Heart right ventricle (tissue), 16 donors: ENCODE results near the gene COPZ1. TPM values are rescaled to one million over a fixed set of nuclear protein-coding genes. Genes with fewer than 3 reads are reported as not detected.

Experiments used
- ATAC-seq, 8 donors: fragments of 200-7000 bp; cut with Tn5 transposase; one replicate each; pipeline ENCODE4 v1.9.1; 2020; ENCODE audit warnings: mild to moderate bottlenecking in 8 of 8, moderate library complexity in 8 of 8, moderate number of reproducible peaks in 1 of 8
- DNase-seq, 2 donors: peaks; one replicate each; pipeline ENCODE4 v3.0.0-alpha.2; 2020
- H3K27ac ChIP-seq, 10 donors: fragments of 200-600 bp; sonication (generic) in 2 of 10; one replicate each; pipeline versions ENCODE4 v1.5.0 to v1.8.0; 2020 to 2022; ENCODE audit warnings: mild to moderate bottlenecking in 3 of 10
- H3K27me3 ChIP-seq, 7 donors: fragments of 200-600 bp; one replicate each; pipeline ENCODE4 v1.8.0; 2021 to 2022; ENCODE audit warnings: mild to moderate bottlenecking in 2 of 7
- H3K36me3 ChIP-seq, 9 donors: fragments of 200-600 bp; sonication (generic) in 1 of 9; one replicate each; pipeline versions ENCODE4 v1.5.0 to v1.8.0; 2020 to 2022; ENCODE audit warnings: mild to moderate bottlenecking in 2 of 9
- H3K4me1 ChIP-seq, 9 donors: fragments of 200-600 bp; sonication (generic) in 1 of 9; one replicate each; pipeline versions ENCODE4 v1.5.0 to v1.8.0; 2020 to 2022; ENCODE audit warnings: mild to moderate bottlenecking in 4 of 9
- H3K4me3 ChIP-seq, 10 donors: fragments of 200-600 bp; sonication (generic) in 2 of 10; one replicate each; pipeline versions ENCODE4 v1.5.0 to v1.8.0; 2020 to 2022; ENCODE audit warnings: mild to moderate bottlenecking in 7 of 10, moderate library complexity in 2 of 10
- H3K9me3 ChIP-seq, 11 donors: fragments of 200-600 bp in 10 of 11; sonication (generic) in 2 of 11; one replicate each; pipeline versions ENCODE4 v1.5.0 to v1.8.0; 2013 to 2022; ENCODE audit warnings: mild to moderate bottlenecking in 2 of 11, control low read depth in 1 of 11, moderate library complexity in 1 of 11
- CTCF ChIP-seq, 9 donors: fragments of 200-600 bp; sonication (generic) in 2 of 9; IDR thresholded peaks; one replicate each; pipeline versions ENCODE4 v1.5.0 to v1.8.0; 2021 to 2022; ENCODE audit warnings: antibody characterized with exemption in 9 of 9, mild to moderate bottlenecking in 5 of 9, moderate library complexity in 1 of 9
- WGBS, 2 donors: extraction: QIAGEN DNeasy Blood & Tissue Kit; methylation state at CpG; one replicate each; pipeline ENCODE4 v1.1.7; 2013; ENCODE audit warnings: inconsistent platforms in 1 of 2; 5-methylcytosine and 5-hydroxymethylcytosine counted together
- intact Hi-C, 10 donors: fragments of 100-400 bp; cut with DNase I; formaldehyde crosslinking; loops; one replicate each; pipeline versions ENCODE4 v1.11.1 to v1.14.2; 2022
- polyA plus RNA-seq, 2 donors: library from polyadenylated mRNA; stranded (reverse); fragments of 200-250 nt; gene quantifications; one replicate each; pipeline ENCODE4 v1.2.3, GENCODE V29; 2013
- total RNA-seq, 10 donors: library from RNA; stranded (reverse); fragmentation: NEBNext Ultra II Directional in 3 of 10; extraction: Animal tissue kit (Norgen Biotek cat#: 25700) in 3 of 10; gene quantifications; one replicate each; pipeline versions ENCODE4 v1.2.1 to v1.2.4, GENCODE V29; 2021 to 2023
- donor health status: Arrhythmogenic right ventricular cardiomyopathy.
- donor health status: ischemic (EF 13 %, LVEDD 7.1; RV severe dilation, severe dysfunction).
- donor health status: healthy with polysubstance abuse.
- donor health status: DM: no; HTN: yes; CAD: no.
- donor health status: DM: no; HTN: no; CAD: no.
- donor health status: ischemic (EF 25% LVEDD 6.9; RV normal size, moderate dysfunction).
- donor health status: ischemic (EF 25% LVEDD 5.7; RV mildly dilated, moderate dysfunction).
- donor health status: healthy.
- donor health status: DM: yes; HTN: yes; CAD: no.
- donor health status: Ischemic cardiomyopathy.
- donor health status: ischemic (EF 35%, LVEDD 5.7; RV mildly dilated, moderate dysfunction).
- donor health status: nonischemic (EF 11% LVEDD 7.7; RV severe dilation, severe dysfunction).
- donor health status: DM: yes; HTN: yes; CAD: no.
- donor health status: PGD.
- donor health status: ischemic (EF 29% LVEDD 5.4; RV normal size, mild dysfunction).
- donor health status: nonischemic (EF 23%, LVEDD 6.1; RV moderate dilation, normal function).

COPZ1 gene
- total and polyA plus RNA-seq, 12 donors, result 64.0 to 152 (median 131) TPM

- peak within 1 kb of the TSS in 2 of 10 donors; percentile 4 to 76 for H3K27ac ChIP-seq
- TF ChIP-seq CTCF (IDR thresholded peaks at IDR 0.05), result no peak
- WGBS, 2 donors, result 5 to 7% methylated on average over 26 of the region's 26 CpGs
- ATAC-seq, result peak; percentile 48 to 68 (median 60)
- intact Hi-C loops, result no loop called here
- peak within 1 kb of the TSS in 7 of 10 donors; percentile 22 to 49 (median 31) for H3K4me3 ChIP-seq
- peak in 1 of 2 donors; percentile 34 for DNase-seq
- H3K36me3 ChIP-seq, result no peaks in the 10 kb centered on the region
- peaks cover 0 to 45% (median 8%) of the 10 kb centered on the region in 9 donors for H3K4me1 ChIP-seq
- peaks cover 7 to 49% (median 31%) of the 10 kb centered on the region in 7 donors for H3K27me3 ChIP-seq
- H3K9me3 ChIP-seq, result no peaks in the 10 kb centered on the region
These were observed 24.1 kb upstream of the COPZ1 start, which contains the start of gene NFE2 for GRCh38 chr12:54300732-54301427. TSS of gene NFE2 (minus strand) at chr12:54301015. CDS start at chr12:54295248, 5,767 bp downstream.

GRCh38 chr12:54301428-54302048 is 23.4 kb upstream of the COPZ1 start:
- H3K27me3 ChIP-seq, result peaks cover 7 to 49% (median 31%) of the 10 kb centered on the region in 7 donors
- ATAC-seq, result no peak

GRCh38 chr12:54303640-54304039 is 21.3 kb upstream of the COPZ1 start:
- H3K9me3 ChIP-seq, result no peaks in the 10 kb centered on the region
- no peak for DNase-seq
- TF ChIP-seq CTCF (IDR thresholded peaks at IDR 0.05), result no peak
- peak overlapping the region in 1 of 10 donors; percentile 23 for H3K4me3 ChIP-seq
- intact Hi-C loops, result no loop called here
- ATAC-seq, result no peak
- peaks cover 0 to 58% (median 8%) of the 10 kb centered on the region in 9 donors for H3K4me1 ChIP-seq
- H3K27ac ChIP-seq, result peak overlapping the region in 1 of 10 donors; percentile 67
- H3K27me3 ChIP-seq, result peaks cover 6 to 43% (median 28%) of the 10 kb centered on the region in 7 donors
- no peaks in the 10 kb centered on the region for H3K36me3 ChIP-seq

More at GRCh38 chr12:54301428-54302048, 23.4 kb upstream of the COPZ1 start:
- Histone ChIP-seq H3K4me3 (peak overlapping the region in 1 of 10 donors; percentile 49), H3K4me1 (peaks cover 0 to 47% (median 8%) of the 10 kb centered on the region in 9 donors), H3K27ac (peak overlapping the region in 1 of 10 donors; percentile 76), H3K9me3 (no peaks in the 10 kb centered on the region), H3K36me3 (no peaks in the 10 kb centered on the region)
- no peak for DNase-seq
- no peak for TF ChIP-seq CTCF (IDR thresholded peaks at IDR 0.05)
- 76 to 94% methylated on average over 1 of the region's 1 CpG for WGBS, 2 donors
- intact Hi-C loops, result no loop called here

GRCh38 chr12:54304187-54304810 is 20.6 kb upstream of the COPZ1 start:
- no peak for TF ChIP-seq CTCF (IDR thresholded peaks at IDR 0.05)
- peak; percentile 54 to 82 (median 74) for ATAC-seq
- WGBS, 2 donors, result 18 to 21% methylated on average over 12 of the region's 12 CpGs
- peak; percentile 52 to 54 for DNase-seq
- Histone ChIP-seq H3K36me3 (no peaks in the 10 kb centered on the region), H3K4me1 (peaks cover 0 to 58% (median 8%) of the 10 kb centered on the region in 9 donors), H3K27me3 (peaks cover 0 to 36% (median 22%) of the 10 kb centered on the region in 7 donors), H3K9me3 (no peaks in the 10 kb centered on the region), H3K4me3 (peak overlapping the region in 1 of 10 donors; percentile 23), H3K27ac (peak overlapping the region in 1 of 10 donors; percentile 67)
- intact Hi-C loops, result no loop called here
